Measurements from ENCODE around the gene PLA2G6. TPM values are rescaled to one million over a fixed set of nuclear protein-coding genes. Genes with fewer than 3 reads are reported as not detected.

Gene PLA2G6
- total RNA-seq, 2 experiments from 2014 or later, result 52.4 to 53.6 TPM

- H3K27ac Mint-ChIP-seq, result no peak overlapping the region
- TF ChIP-seq, protein P1, sequence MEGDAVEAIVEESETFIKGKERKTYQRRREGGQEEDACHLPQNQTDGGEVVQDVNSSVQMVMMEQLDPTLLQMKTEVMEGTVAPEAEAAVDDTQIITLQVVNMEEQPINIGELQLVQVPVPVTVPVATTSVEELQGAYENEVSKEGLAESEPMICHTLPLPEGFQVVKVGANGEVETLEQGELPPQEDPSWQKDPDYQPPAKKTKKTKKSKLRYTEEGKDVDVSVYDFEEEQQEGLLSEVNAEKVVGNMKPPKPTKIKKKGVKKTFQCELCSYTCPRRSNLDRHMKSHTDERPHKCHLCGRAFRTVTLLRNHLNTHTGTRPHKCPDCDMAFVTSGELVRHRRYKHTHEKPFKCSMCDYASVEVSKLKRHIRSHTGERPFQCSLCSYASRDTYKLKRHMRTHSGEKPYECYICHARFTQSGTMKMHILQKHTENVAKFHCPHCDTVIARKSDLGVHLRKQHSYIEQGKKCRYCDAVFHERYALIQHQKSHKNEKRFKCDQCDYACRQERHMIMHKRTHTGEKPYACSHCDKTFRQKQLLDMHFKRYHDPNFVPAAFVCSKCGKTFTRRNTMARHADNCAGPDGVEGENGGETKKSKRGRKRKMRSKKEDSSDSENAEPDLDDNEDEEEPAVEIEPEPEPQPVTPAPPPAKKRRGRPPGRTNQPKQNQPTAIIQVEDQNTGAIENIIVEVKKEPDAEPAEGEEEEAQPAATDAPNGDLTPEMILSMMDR (IDR thresholded peaks at IDR 0.05), result no peak
- peaks cover 23% of the 10 kb centered on the region for H3K4me1 Mint-ChIP-seq (ENCODE audit: low read depth)
- intact Hi-C loops (cut with micrococcal nuclease), result no loop called here
- CTCF ChIA-PET, result no interaction called here
- ATAC-seq (no peak), DNase-seq (no peak)
- peaks cover 10% of the 10 kb centered on the region for H3K36me3 Mint-ChIP-seq (ENCODE audit: low read depth)
- H3K4me3 Mint-ChIP-seq, result no peak overlapping the region
- H3K27me3 Mint-ChIP-seq, result no peaks in the 10 kb centered on the region
- no peaks in the 10 kb centered on the region for H3K9me3 Mint-ChIP-seq
- POLR2A ChIA-PET, result interaction anchor here (0.6 to 1.0 kb wide), 2 partner anchors 18 to 31 kb away, joined by 3 to 4 read pairs; no protein-coding TSS in a partner anchor
Observed at GRCh38 chr22:38170469-38170868, 11.2 kb downstream of the PLA2G6 start.

DNA sequence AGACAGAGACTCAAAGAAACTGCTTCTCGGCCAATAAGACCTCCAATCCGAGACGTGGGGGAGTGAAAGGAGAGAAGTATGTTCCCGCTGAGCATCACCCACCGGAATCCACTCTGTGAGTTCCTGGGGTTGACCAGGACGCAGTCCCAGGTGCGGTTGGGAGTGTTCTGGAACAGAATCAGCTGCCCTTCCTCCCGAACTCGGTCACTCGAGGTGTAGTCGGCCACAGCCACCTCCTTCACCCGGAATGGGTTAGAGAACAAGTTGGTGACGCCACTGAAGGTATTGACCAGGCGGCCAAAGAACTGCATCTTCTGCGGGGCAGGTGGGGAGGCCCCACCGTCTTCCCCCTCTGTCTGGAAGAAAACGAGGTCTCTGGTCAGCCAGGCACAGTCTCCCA lies 12.5 kb downstream of the PLA2G6 start:
- CTCF ChIA-PET, result no interaction called here
- Mint-ChIP-seq H3K27me3 (no peaks in the 10 kb centered on the region), H3K36me3 (ENCODE audit: low read depth) (peaks cover 13% of the 10 kb centered on the region), H3K4me1 (ENCODE audit: low read depth) (peaks cover 20% of the 10 kb centered on the region), H3K4me3 (no peak overlapping the region), H3K9me3 (no peaks in the 10 kb centered on the region), H3K27ac (no peak overlapping the region)
- POLR2A ChIA-PET, result no interaction called here
- TF ChIP-seq, protein P1 (IDR thresholded peaks at IDR 0.05), result no peak
- ATAC-seq (no peak), DNase-seq (no peak)
- intact Hi-C loops (cut with micrococcal nuclease), result no loop called here

GRCh38 chr22:38167988-38168407 lies 13.6 kb downstream of the PLA2G6 start:
- H3K27ac Mint-ChIP-seq, result no peak overlapping the region
- intact Hi-C loops (cut with micrococcal nuclease), result no loop called here
- no peak overlapping the region for H3K4me3 Mint-ChIP-seq

GRCh38 chr22:38165922-38166593 lies 15.6 kb downstream of the PLA2G6 start:
- CTCF ChIA-PET, result interaction anchor here (1.3 kb wide), 1 partner anchor 35 kb away, joined by 3 read pairs; no protein-coding TSS in a partner anchor
- ATAC-seq, result no peak
- POLR2A ChIA-PET, result no interaction called here
- Mint-ChIP-seq H3K4me3 (no peak overlapping the region), H3K27ac (no peak overlapping the region), H3K27me3 (no peaks in the 10 kb centered on the region), H3K36me3 (ENCODE audit: low read depth) (peaks cover 19% of the 10 kb centered on the region), H3K9me3 (no peaks in the 10 kb centered on the region), H3K4me1 (ENCODE audit: low read depth) (peaks cover 5% of the 10 kb centered on the region)
- intact Hi-C loops (cut with micrococcal nuclease), result no loop called here
- TF ChIP-seq, protein P1 (IDR thresholded peaks at IDR 0.05), result no peak
- no peak for DNase-seq

More at GRCh38 chr22:38167988-38168407, 13.6 kb downstream of the PLA2G6 start:
- TF ChIP-seq, protein P1 (IDR thresholded peaks at IDR 0.05), result no peak
- Mint-ChIP-seq H3K9me3 (no peaks in the 10 kb centered on the region), H3K4me1 (ENCODE audit: low read depth) (peaks cover 15% of the 10 kb centered on the region), H3K27me3 (no peaks in the 10 kb centered on the region), H3K36me3 (ENCODE audit: low read depth) (peaks cover 13% of the 10 kb centered on the region)
- CTCF ChIA-PET, result interaction anchor here (1.0 kb wide), 1 partner anchor 11 kb away, joined by 4 read pairs; no protein-coding TSS in a partner anchor
- ATAC-seq (no peak), DNase-seq (no peak)
- POLR2A ChIA-PET, result interaction anchor here (0.7 kb wide), 1 partner anchor 26 kb away, joined by 3 read pairs; no protein-coding TSS in a partner anchor

DNA sequence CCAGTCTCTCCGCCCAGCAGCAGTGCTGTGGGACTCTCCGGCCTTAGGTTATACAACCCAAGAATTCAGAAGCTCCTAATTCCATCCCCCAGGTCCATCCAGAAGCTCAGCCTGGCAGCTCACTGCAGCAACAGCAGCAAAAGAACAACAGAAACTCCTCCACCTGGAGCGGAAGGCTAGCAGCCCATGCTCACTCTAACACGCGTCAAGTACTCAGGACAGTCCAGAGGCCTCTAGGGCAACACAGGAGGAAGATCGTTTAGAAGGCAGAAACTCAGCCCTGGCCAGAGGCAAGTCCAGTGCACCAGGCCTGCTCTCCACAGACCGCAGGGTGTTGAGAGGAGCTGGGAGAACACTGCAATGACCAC lies 17.1 kb downstream of the PLA2G6 start:
- H3K36me3 Mint-ChIP-seq (ENCODE audit: low read depth), result peaks cover 19% of the 10 kb centered on the region
- ATAC-seq (no peak), DNase-seq (no peak)
- intact Hi-C loops (cut with micrococcal nuclease), result no loop called here
- POLR2A ChIA-PET, result interaction anchor here (0.8 to 1.0 kb wide), 2 partner anchors 12 to 20 kb away, joined by 3 read pairs; no protein-coding TSS in a partner anchor
- H3K9me3 Mint-ChIP-seq, result no peaks in the 10 kb centered on the region
- no peak overlapping the region for H3K4me3 Mint-ChIP-seq
- peaks cover 5% of the 10 kb centered on the region for H3K4me1 Mint-ChIP-seq (ENCODE audit: low read depth)
- no peaks in the 10 kb centered on the region for H3K27me3 Mint-ChIP-seq
- TF ChIP-seq, protein P1 (IDR thresholded peaks at IDR 0.05), result no peak
- no peak overlapping the region for H3K27ac Mint-ChIP-seq
- CTCF ChIA-PET, result interaction anchor here (1.7 kb wide), 1 partner anchor 112 kb away, joined by 4 read pairs; no protein-coding TSS in a partner anchor

All from activated CD8-positive, alpha-beta T cell treated with anti-CD3 and anti-CD28 coated beads for 36 hours (primary cell).